Activated CD8-positive, alpha-beta T cell treated with anti-CD3 and anti-CD28 coated beads for 36 hours (primary cell): ENCODE measurements around the gene GALNS. TPM values are rescaled to one million over a fixed set of nuclear protein-coding genes. Genes with fewer than 3 reads are reported as not detected.

Experiments
- ATAC-seq: fragments of 200-7000 bp; cut with Tn5 transposase; one replicate; pipeline ENCODE4 v1.10.0; 2021; ENCODE audit warnings: mild to moderate bottlenecking, moderate library complexity
- CTCF ChIA-PET: fragments of 350-600 bp; sonication (Branson Sonifier 250); formaldehyde crosslinking; loops from one replicate; lab custom pipeline; 2021; ENCODE audit warnings: antibody characterized with exemption; lab: Charles Lee
- POLR2A ChIA-PET: fragments of 350-600 bp; sonication (Branson Sonifier 250); formaldehyde crosslinking; loops from one replicate; lab custom pipeline; 2021; ENCODE audit warnings: antibody characterized with exemption; lab: Charles Lee
- DNase-seq: peaks from one replicate; pipeline ENCODE4 v3.0.0-alpha.2; 2020
- H3K27ac Mint-ChIP-seq: one replicate; pipeline ENCODE4 v1.8.0; 2021; ENCODE audit warnings: mild to moderate bottlenecking, mixed read lengths
- H3K27me3 Mint-ChIP-seq: one replicate; pipeline ENCODE4 v1.8.0; 2021; ENCODE audit warnings: mixed read lengths
- H3K36me3 Mint-ChIP-seq: one replicate; pipeline ENCODE4 v1.8.0; 2021; ENCODE audit warnings: low read depth, mixed read lengths
- H3K4me1 Mint-ChIP-seq: one replicate; pipeline ENCODE4 v1.8.0; 2021; ENCODE audit warnings: low read depth, mixed read lengths
- H3K4me3 Mint-ChIP-seq: one replicate; pipeline ENCODE4 v1.8.0; 2021; ENCODE audit warnings: mild to moderate bottlenecking, moderate library complexity, mixed read lengths
- H3K9me3 Mint-ChIP-seq: one replicate; pipeline ENCODE4 v1.8.0; 2021; ENCODE audit warnings: mixed read lengths
- intact Hi-C: fragments of 100-400 bp; cut with micrococcal nuclease; formaldehyde crosslinking; loops from one replicate; pipeline ENCODE4 v1.10.0; 2022
- total RNA-seq, 2 experiments: library from RNA; stranded (reverse); gene quantifications; one replicate each; pipeline ENCODE4 v1.2.3, GENCODE V29; 2021
- TF ChIP-seq, protein P1 (sequence below): fragments of 200-600 bp; IDR thresholded peaks from one replicate; pipeline ENCODE4 v1.8.0; 2022; ENCODE audit warnings: antibody characterized with exemption, mild to moderate bottlenecking

Gene GALNS
- total RNA-seq, 2 experiments from 2014 or later = 24.5 to 25.4 TPM

DNA sequence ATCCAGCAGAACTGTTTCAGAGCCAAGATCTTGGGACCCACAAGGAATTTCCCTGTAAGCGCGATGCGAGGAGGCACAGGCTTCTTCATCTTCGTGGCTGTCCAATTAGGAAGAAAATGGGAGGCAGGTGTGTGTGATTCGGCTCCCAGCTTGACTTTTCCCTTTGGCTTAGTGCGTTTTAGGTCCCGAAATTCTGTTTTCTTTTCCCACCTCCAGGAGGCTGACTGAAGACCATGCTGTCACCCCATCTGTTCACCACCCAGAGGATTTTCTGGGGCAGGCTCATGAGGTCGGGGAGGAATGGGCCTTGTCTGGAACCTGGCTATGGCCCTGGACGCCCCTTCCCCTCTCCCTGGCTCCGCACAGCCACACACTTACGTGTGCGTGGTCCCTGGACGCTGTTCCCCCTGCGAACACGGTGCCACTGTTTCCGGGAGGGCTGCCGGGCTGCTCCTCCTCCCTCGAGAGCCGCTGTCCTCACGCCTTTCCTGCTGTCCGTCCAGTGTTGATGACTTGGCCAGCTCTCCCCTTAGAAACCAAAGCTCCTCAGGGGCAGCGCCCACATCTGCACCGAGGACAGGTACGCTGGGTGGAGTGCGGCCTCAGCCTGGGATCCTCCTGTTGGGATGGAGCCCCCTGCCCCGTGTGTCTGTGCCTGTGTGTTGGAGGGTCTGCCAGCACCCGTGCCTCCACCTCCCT lies 12.4 kb upstream of the GALNS start:
- Mint-ChIP-seq H3K4me1 (peaks cover 4% of the 10 kb centered on the region), H3K27me3 (peaks cover 10% of the 10 kb centered on the region), H3K9me3 (no peaks in the 10 kb centered on the region), H3K4me3 (no peak overlapping the region), H3K36me3 (no peaks in the 10 kb centered on the region), H3K27ac (no peak overlapping the region)
- POLR2A ChIA-PET = no interaction called here
- CTCF ChIA-PET = no interaction called here
- TF ChIP-seq, protein P1, sequence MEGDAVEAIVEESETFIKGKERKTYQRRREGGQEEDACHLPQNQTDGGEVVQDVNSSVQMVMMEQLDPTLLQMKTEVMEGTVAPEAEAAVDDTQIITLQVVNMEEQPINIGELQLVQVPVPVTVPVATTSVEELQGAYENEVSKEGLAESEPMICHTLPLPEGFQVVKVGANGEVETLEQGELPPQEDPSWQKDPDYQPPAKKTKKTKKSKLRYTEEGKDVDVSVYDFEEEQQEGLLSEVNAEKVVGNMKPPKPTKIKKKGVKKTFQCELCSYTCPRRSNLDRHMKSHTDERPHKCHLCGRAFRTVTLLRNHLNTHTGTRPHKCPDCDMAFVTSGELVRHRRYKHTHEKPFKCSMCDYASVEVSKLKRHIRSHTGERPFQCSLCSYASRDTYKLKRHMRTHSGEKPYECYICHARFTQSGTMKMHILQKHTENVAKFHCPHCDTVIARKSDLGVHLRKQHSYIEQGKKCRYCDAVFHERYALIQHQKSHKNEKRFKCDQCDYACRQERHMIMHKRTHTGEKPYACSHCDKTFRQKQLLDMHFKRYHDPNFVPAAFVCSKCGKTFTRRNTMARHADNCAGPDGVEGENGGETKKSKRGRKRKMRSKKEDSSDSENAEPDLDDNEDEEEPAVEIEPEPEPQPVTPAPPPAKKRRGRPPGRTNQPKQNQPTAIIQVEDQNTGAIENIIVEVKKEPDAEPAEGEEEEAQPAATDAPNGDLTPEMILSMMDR = no peak
- intact Hi-C loops = no loop called here
- ATAC-seq (no peak), DNase-seq (no peak)

DNA sequence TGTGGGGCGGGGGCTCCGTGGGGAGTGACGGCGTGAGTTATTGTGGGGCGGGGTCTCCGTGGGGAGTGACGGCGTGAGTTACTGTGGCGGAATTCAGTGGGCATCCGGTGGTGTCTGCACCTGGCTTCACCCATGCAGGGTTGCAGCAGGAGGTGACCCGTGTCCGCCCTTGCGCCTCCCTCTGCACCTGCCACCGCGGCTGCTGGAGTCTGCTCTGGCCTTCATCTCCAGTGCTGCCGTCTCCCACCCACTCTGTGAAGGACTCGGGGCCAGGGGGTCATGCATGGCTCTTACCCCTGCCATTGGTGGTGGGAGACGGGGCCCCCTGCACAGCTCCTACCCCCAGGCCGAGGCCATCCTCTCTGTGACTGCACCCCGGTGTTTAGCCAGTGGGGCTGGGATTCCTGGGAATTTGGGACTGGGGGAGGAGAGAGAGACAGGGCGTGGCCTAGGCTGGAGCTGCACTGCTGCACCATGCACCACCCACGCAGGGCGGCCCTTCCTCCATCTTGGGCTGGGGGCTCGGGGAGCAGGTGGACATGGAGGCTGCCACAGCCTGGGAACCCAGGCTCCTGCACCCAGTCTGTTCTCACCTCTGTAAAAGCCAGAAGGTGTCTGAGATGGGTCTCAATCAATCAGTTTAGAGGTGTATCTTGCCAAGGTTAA lies 11.0 kb upstream of the GALNS start:
- ATAC-seq (no peak), DNase-seq (no peak)
- TF ChIP-seq, protein P1 = no peak
- POLR2A ChIA-PET = interaction anchor here (0.6 kb wide), 1 partner anchor 11 kb away, joined by 3 read pairs; the partner anchor contains the start of genes GALNS and TRAPPC2L
- CTCF ChIA-PET = no interaction called here
- no peaks in the 10 kb centered on the region for H3K9me3 Mint-ChIP-seq
- no peak overlapping the region for H3K27ac Mint-ChIP-seq
- intact Hi-C loops = no loop called here
- H3K4me1 Mint-ChIP-seq = peaks cover 4% of the 10 kb centered on the region
- no peak overlapping the region for H3K4me3 Mint-ChIP-seq
- H3K27me3 Mint-ChIP-seq = peaks cover 10% of the 10 kb centered on the region
- no peaks in the 10 kb centered on the region for H3K36me3 Mint-ChIP-seq

DNA sequence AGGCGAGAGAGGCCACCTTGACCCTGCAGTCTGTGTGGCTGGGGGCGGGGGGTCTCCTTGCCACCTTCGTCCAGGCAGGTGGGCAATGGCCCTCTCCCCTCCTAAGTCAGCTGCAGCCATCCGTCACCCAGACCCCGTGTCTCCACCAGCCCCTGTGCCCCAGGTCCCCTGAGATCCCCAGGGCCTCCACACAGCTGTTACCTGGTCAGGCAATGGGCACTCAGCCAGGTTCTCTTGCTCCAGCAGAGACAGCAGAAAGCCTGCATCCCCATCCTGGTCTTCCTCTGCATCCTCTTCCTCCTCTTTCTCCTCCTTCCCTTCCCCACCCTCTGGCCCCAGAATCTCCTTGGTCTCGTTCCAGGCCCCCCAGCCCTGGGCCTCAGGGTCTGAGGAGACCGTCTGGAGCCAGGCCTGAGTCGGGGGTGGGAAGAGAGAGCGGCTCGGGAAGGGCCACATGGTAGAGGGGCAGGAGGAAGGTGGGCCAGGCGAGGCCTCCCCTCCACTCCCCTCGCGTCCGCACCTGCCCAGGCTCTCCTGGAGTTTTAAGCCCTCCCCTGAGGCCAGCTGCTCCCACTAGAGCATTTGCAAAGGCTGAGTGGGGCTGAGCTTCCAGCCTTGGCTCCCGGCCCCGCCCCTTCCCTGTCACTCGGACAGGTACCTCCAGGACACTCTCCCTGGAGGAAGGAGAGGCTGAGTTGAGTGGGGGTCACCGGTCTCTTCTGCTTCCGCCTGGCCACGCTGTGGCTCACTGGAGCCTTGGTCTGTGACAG lies 9.6 kb upstream of the GALNS start, which contains the start of gene PABPN1L:
TSS of gene PABPN1L (minus strand) at position 510 of the 770 bp plus-strand sequence. CDS start at position 456, 54 bp downstream.
- intact Hi-C loops = no loop called here
- H3K4me3 Mint-ChIP-seq = no peak within 1 kb of the TSS
- no peak within 1 kb of the TSS for H3K27ac Mint-ChIP-seq

DNA sequence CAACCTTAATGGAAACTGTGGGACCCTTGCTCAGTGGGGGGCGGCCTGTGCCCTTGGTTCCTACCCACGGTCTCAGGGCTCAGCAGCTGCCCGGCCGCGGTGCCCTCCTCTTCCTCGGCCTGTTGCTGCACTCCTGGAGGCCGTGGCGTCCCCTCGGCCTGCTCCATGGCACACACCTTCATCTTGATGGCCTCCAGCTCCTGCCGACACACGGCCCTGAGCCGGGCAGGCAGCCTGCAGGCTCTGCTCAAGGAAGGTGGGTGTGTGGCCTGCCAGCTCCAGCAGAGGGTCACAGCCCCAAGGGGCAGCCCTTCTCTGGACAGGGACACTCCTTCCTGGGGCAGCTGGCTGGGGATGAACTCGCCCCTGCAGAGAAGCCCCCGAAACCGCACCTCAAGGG lies 9.0 kb upstream of the GALNS start:
- POLR2A ChIA-PET = no interaction called here
- H3K27me3 Mint-ChIP-seq = peaks cover 3% of the 10 kb centered on the region
- intact Hi-C loops = no loop called here
- DNase-seq (no peak), ATAC-seq (no peak)
- H3K4me1 Mint-ChIP-seq = peaks cover 2% of the 10 kb centered on the region
- no peak overlapping the region for H3K27ac Mint-ChIP-seq
- CTCF ChIA-PET = no interaction called here
- H3K9me3 Mint-ChIP-seq = no peaks in the 10 kb centered on the region
- TF ChIP-seq, protein P1 = no peak
- H3K36me3 Mint-ChIP-seq = no peaks in the 10 kb centered on the region
- no peak overlapping the region for H3K4me3 Mint-ChIP-seq

More for the DNA sequence above, 9.6 kb upstream of the GALNS start, which contains the start of gene PABPN1L:
- Mint-ChIP-seq H3K27me3 (peaks cover 7% of the 10 kb centered on the region), H3K36me3 (no peaks in the 10 kb centered on the region), H3K4me1 (peaks cover 4% of the 10 kb centered on the region), H3K9me3 (no peaks in the 10 kb centered on the region)
- TF ChIP-seq, protein P1 = no peak
- ATAC-seq (no peak), DNase-seq (no peak)
- ChIA-PET CTCF (no interaction called here), POLR2A (no interaction called here)
